Activated CD8-positive, alpha-beta memory T cell treated with anti-CD3 and anti-CD28 coated beads, Interleukin-2, amount 50 U/mL, for 1 hour (primary cell): Measurements from ENCODE around the gene RABAC1.

Experiments
- DNase-seq: peaks from one replicate; pipeline ENCODE4 v3.0.0-alpha.2; 2020; ENCODE audit errors: extremely low read depth

The RABAC1 gene

DNA sequence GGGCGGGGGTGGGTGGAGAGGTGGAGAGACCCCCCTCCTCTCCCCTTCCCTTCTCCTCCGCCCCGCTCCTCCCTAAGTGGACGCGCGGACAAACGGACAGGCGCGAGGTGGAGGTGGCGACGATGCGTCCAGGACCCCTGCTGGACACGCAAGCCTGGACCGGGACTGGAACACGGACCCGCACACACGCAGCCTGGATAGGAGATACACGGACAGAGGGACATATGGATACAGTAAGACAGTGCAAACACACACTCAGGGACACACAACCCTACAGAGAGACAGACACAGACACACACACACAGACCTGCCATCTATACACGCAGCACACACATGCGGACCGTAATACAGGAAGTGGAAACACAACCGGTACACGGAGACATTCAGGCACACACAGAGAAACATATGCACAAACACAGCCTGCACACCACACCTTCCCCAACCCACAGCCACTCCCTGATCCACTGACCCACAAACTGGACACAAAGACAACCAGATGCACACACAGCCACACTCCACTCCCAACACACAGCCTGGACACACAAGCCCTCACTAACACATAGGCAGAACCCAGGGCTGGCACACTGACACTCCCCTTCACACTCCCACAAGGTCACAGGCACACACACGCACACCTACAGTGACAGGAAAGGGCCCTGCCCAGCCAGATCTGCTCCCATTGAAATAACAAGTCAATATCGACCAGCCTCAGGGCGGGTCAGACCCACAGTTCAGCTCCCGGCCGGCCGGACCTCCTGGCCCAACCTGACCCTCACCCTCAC lies 30.2 kb downstream of the RABAC1 start:
- no peak for DNase-seq

DNA sequence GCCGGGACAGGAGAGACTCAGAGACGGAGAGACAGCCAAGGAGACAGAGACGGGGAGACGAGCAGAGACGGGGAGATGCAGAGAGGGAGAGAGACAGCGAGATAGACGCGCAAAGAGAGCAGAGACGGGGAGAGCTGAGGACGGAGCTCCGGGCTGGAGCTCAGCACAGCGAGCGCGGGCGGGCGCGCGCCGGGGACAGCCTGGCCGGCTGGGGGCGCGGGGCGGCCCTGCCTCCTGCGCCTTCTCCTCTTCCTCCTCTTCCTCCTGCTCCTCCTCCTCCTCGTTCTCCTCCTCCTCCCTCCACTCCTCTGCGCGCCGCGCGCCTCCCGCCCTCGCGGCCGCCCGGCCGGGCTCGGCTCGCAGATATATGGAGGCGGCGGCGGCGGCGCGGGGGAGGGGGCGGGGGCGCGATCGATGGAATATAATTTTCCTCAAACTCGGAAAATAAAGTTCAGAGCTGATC lies 30.9 kb downstream of the RABAC1 start, which contains the start of gene ERFL:
TSS of gene ERFL (minus strand) at position 229 of the 463 bp plus-strand sequence. CDS start 15,530 bp downstream, outside the sequence.
- DNase-seq = no peak

DNA sequence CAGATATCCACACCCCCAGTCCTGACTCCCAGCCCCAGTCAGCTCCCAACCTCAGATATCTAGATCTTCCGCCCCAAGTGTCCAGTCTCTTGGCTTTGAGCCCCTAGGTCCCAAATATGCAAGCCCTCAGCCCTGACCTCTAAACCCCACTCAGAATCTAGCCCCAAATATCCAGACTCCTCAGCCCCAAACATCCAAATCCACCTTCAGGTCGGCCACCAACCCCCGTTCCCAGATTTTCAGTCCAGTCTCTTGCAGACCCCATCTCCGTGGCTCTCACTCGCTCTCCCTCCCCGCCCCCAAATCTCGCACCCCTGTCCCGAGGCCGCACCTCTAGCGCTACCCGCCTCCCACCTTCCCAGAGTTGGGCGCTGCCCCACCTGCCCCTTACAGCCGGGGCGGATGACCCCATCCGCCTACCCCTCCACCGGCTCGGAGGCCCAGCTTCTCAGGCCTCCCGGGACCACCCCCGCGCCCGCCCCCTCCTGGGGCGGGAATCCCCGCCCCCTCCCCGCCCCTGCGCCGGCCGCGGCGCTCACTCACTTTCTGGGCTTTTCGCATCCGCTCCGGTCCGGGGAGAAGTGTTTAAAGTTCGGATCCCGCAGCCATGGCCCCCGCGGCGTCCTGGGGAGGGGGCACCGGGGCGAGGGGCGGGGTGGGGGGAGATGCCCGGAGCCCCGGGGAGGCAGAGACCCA lies 31.5 kb downstream of the RABAC1 start:
- DNase-seq = no peak

DNA sequence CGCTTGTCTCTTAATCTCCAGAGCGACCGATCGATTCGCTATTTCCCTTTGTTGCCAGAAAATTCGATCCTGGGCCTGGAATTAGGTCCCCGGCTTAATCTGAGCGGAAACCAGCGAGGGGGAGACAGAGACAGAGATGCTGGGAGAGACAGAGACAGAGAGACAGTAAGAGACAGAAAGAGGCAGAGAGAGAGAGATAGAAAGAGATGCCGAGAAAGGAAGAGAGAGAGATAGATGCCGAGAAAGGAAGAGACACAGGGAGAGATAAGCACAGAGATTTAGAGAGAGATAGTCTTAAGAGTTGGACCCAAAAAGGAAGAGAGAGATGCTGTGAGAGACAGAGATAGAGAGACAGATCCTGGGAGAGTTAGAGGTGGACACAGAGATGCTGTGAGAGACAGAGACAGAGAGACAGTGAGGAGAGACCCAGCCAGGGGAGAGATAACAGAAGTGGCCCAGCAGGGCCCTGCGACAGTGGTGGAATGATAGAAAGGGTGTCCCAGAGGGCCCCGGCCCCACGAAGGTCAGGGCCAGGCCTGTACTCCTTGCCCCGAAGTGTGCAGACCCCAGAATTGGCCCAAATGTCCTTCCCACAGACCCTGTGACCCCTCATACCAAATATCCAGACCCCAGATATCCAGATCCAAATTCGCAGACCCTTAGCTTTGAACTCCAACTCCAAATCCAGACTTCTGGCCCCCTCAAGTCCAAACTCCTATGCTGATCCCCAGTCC lies 32.2 kb downstream of the RABAC1 start:
- DNase-seq = no peak

DNA sequence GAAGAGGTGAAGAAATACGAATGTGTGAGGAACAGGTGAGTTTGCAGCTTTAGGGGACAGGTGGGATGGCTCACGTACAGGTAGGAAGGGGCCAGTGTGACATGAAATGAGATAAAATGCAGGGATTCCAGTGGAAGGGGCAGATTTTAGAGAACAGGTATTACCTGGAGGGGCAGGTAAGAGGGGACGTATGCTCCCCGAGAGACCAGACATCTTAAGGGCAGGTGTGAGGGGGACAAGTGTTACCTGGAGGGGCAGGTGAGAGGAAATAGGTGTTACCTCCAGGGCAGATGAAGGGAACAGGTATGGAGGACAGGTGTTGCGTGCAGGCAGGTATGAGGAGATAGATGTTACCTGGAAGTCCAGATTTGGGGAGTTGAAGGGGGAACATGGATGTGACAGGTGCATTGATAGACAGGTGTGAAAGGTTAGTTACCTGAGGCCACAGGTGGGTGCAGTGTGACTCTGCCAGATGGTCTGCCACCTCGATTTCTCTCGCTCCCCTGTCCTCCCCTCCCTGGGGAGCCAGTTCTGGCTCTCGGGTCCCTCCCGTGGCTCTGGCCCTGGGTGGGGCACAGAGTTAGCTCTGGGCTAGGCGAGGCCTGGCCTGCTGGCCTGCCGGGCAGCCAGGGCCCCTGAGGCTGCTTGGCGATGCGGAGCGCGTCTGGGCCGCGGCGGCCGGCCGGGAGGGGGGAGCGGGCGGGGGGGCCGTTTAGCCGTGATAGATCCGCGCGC lies 32.9 kb downstream of the RABAC1 start:
- no peak for DNase-seq

DNA sequence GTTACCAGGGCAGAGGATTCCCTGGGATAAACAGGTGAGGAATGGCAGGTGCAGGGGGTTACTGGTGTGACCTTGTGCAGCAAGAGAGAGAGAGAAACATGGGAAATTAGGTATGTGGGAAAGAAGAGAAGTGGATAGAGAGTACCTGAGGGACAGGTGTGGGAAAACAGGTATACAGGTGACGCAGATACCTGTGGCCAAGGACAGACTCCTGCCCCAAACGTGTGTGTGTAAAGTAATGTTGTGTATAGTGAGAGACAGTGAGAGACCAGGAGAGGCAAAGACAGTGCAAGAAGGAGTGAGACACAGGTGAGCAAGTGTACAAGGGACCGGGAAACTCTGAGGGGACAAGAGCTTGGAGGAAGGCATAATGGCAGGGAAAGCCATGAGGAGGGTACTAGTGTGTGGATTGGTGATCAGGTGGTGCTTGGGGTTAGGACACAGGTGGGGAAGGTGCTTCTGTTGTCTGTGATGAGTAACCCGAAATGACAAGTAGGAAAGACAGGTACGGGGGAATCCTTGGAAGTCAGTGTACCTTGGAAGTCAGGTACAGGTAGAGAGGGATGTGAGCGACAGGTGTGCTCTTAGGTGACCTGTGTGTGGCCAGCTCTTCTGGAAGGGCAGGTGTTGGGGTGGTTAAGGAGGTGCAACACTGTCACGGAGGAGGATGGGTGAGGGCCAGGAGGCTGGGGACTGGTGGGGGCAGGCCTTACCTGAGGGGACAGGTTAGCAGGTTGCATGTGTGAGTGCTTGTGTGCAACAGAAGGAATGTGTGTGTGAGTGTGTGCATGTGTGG lies 33.7 kb downstream of the RABAC1 start:
- DNase-seq = no peak

DNA sequence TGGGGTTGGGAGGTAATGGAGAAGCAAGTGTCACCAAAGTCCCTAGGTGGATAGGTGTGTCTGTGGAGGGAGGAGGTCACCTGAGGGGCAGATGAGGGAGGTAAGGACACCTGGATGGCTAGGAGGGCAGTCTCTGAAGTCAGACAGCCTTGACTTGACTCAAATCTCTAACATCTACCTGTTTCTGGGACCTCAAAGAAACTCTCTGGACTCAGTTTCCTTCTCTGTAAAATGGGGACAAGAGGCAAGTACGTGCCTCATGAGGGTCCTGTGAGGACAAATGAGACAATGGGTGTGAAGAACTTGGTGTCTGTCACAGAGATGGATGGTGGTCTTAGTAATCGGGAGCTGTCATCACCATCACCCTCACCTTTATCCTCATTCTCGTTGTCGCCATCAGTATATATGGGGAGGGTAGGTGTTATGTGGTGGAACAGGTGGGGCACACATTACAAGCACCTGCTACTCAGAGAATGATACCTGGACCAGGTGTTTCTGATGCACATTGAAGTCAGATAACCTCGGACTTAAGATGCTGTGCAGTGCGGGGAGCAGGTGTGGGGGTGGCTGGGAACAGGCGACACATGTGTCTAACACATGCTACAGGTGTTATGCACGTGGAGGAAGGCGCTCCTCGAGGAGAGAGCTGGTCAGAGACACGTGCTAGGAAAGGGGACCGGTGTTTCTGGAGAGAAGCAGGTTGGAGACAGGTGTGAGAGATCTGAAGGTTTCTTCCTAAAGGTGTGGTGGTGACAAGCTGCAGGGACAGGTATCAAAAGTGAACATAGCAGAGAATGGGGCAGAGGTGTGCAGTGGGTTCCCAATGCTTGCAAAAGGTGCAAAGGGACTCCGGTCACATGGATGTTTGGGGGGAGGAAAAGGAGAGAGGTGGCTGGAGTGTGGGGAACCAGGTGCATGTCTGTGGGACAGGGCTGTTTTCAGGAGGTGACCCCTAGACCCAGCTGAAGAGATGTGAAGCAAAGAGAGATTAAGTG lies 34.7 kb downstream of the RABAC1 start:
- DNase-seq = no peak

DNA sequence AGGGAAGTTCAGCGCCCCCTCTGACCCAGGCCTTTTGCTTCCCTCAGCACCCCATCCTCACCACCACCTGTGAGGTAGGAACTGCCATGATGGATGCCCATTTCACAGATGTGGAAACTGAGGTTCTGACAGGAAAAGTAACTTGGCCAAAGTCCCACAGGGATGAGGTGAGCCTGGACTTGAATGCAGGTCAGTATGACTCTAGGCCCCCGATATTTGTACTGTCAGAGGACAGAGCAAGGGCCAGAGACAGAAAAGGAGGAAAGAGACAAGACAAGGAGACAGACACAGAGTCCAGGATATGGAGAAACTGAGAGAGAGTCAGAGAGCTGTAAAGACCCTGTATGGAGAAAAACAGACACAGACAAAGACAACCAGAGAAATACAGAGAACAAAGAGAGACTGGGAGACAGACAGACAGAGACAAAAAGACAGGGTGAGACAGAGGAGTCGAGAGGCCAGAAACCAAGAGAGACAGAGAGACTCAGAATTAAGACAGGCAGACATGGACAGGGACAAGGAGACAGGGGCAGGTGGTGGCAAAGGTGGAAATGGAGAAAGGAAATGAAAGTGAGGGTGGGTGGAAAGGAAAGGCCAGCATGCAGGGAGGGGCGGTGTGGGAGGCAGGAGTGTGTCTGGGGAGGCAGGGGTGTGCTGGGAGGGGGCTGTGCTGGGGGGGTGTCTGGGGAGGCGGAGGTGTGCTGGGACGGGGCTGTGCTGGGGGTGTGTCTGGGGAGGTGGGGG lies 35.9 kb downstream of the RABAC1 start:
- DNase-seq = no peak

DNA sequence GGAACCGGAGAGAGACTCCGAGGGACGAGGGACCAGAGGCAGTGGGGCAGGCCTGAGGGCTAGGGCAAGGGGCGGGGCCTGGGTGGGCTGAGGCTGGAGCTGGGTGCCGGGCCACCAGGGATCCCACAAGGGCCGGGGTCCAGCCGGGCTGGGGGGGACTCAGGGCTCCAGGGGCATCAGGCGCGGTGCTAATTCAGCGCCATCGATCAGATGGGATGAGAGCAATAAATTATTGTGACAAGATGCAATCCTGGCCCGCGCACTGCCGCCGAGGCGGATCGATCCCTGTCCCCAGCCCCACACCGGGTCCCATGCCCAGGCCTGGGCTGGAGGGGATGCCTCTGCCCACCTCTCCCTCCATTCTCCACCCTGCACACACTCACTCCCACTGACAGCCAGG lies 36.5 kb downstream of the RABAC1 start:
- no peak for DNase-seq

DNA sequence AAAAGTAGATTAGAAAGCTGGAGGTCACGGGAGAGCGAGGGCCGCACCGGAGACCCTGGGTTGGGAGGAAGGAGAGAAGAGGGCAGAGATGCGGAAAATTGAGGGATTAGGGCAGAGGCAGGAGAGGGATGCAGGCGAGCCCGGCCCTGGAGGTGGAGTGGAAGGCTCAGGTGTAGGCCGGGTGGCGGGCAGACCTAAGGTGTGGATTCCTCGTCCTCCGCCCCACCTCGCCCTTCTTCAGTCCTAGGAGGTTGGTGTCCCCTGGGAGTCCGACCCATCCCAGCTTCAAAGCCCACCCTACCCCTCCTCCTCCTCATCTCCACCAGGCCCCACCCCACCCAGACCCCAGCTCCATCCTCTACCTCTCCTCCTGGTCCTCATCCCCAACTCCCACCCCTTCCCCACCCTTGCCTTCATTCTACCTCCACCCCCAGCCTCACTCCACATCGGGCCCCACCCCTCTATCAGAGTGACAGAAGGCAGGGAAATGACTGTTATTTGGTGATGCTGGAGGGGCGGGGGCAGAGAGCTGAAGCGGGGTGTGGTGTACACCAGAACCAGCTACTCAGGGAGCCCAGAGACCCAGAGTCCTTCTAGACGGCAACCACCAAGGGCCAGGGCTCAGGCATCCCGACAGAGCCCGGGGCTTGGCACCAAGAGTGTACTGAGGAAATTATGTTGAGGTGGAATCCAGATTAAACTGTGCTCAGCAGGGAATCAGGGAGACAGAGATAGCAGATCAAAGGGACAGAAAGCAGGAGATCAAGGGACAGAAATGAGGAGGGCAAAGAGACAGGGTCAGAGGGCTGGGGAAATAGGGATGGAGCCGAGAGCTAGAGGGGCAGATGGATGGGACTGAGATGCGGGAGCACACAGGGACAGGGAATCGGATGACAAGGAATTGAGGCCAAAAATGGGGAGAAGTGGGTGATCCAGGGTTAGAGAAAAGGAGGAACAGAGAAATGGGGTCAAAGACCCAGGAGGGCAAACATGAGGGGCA lies 37.2 kb downstream of the RABAC1 start:
- no peak for DNase-seq

DNA sequence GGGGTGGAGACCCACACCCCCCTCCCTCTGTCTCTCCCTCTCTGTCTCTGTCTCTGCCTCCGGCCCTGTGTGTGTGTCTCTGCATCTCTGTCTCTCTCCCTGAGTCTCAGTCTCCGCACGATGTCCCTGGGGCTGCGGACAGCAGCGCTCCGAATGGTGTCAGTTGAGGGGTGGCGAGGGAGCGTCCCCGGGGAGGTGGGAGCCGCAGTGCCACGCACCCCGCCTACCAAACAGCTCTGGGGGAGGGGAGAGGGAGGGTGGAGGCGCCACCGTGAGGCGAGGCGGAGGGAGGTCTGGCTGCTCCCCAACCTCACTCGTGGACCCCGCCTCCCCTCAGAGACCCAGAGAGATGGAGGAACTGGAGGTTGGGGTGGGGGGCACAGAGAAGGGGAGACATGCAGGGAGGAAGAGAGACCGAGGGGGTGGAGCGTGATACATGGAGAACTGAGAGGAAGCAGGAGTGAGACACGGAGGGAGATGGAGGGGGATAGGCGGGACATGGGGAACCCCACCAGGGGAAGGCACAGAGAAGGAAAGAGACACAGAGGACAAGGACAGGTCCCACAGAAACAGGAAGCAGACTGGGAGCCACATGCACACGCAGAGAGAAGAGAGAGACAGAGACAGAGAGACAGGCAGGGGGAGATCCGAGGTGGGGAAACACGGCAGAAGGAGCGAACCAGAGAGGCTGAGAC lies 38.1 kb downstream of the RABAC1 start:
- no peak for DNase-seq

DNA sequence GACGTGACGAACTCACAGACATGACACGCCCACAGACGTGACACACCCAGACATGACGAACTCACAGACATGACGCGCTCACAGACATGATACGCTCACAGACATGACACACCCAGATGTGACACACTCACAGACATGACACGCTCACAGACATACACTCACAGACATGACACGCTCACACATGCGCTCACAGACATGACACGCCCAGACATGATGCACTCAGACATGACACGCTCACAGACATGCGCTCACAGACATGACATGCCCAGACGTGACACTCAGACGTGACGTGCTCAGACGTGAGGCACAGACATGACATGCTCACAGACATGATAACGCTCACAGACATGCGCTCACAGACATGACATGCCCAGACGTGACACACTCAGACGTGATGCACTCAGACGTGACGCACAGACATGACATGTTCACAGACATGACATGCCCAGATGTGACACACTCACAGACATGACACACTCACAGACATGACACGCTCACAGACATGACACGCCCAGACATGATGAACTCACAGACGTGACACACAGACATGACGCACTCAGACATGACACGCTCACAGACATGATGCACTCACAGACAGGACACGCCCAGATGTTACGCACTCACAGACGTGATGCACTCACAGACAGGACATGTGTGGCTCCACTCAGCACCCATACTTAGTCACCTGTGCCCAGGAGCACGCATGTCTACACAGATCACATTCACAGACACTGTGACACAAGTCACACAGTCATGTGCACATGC lies 39.0 kb downstream of the RABAC1 start:
- no peak for DNase-seq

DNA sequence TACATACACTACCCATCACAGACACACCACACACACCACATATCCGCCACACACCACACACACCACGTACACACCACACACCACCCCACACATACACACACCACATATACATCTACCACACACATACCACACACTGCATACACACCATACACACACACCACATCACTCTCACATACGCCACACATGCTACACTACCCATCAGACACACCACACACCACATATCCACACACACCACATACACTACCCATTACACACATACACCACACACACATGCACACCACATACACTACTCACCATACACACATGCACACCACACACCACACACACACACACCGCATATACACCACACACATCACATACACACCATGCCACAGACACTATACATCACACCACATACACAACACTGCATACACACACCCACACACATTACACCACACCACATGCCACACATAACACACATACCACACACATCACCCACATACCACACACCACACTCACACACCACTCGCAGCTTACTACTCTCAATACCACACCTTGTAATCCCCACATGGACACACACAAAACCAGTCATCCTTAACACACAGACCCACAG lies 40.4 kb downstream of the RABAC1 start:
- DNase-seq = no peak

DNA sequence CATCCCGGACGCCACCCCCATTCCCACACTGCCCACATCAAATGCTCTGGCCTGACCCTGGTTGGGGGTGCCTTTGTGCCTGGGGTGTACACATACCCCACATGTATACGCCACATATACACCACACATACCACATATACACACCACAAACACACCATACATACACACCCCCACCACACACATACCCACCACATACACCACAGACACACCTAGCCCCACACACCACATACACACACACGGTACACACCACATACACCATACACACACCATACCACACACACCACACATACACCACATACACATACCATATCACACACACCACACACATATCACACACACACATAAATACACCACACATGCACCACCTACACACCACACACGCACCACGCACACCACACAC lies 41.0 kb downstream of the RABAC1 start:
- no peak for DNase-seq

DNA sequence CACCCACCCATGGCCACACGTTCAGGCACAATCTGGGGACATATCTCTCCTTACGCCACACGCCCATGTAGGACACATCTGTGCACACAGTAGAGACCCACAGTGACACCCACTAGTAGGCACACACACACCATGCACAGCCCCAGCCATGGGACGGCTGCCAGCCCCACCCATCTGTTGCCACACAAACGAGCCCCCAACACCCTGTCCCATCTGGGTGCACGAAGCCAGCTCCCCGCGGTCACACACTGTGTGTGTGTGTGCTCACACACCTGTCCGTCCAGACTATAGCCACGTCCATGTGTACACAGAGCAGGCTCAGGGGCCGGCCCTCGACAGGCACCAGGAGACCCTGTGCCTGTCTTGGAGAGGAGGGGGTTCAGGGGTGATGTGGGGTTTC lies 41.4 kb downstream of the RABAC1 start:
- DNase-seq = no peak
